Activated T-helper 17 cell treated with anti-CD3 and anti-CD28 coated beads, Interleukin-2, amount 50 U/mL, for 72 hours (primary cell): ENCODE measurements around the gene NAP1L1. TPM values are rescaled to one million over a fixed set of nuclear protein-coding genes. Genes with fewer than 3 reads are reported as not detected.

Experiments
- ATAC-seq: fragments of 150-1000 bp; cut with Tn5 transposase; replicated peaks from 2 replicates; pipeline ENCODE4 v1.10.0; 2021; ENCODE audit warnings: mild to moderate bottlenecking, moderate library complexity
- H3K27ac Mint-ChIP-seq: one replicate; pipeline ENCODE4 v1.8.0; 2022; ENCODE audit warnings: mixed read lengths
- H3K27me3 Mint-ChIP-seq: one replicate; pipeline ENCODE4 v1.8.0; 2022; ENCODE audit warnings: mixed read lengths
- H3K36me3 Mint-ChIP-seq: one replicate; pipeline ENCODE4 v1.8.0; 2022; ENCODE audit warnings: low read depth, mild to moderate bottlenecking, mixed read lengths
- H3K4me1 Mint-ChIP-seq: one replicate; pipeline ENCODE4 v1.8.0; 2022; ENCODE audit warnings: mixed read lengths
- H3K4me3 Mint-ChIP-seq: one replicate; pipeline ENCODE4 v1.8.0; 2022; ENCODE audit warnings: mild to moderate bottlenecking, mixed read lengths
- H3K9me3 Mint-ChIP-seq: one replicate; pipeline ENCODE4 v1.8.0; 2022; ENCODE audit warnings: mixed read lengths
- total RNA-seq, 2 donors: library from RNA; stranded (reverse); gene quantifications; one replicate each; pipeline ENCODE4 v1.2.3, GENCODE V29; 2022

The NAP1L1 gene
- total RNA-seq, 2 donors from 2014 or later: 715 to 937 TPM

- Mint-ChIP-seq H3K36me3 (peaks cover 4% of the 10 kb centered on the region), H3K4me3 (peak overlapping the region; percentile 4), H3K9me3 (no peaks in the 10 kb centered on the region), H3K27me3 (no peaks in the 10 kb centered on the region), H3K4me1 (peaks cover 23% of the 10 kb centered on the region), H3K27ac (peak overlapping the region; percentile 5)
- ATAC-seq: peak; percentile 57
These were observed 47.1 kb downstream of the NAP1L1 start for GRCh38 chr12:76037130-76038103.

GRCh38 chr12:76035045-76035444, 49.4 kb downstream of the NAP1L1 start:
- peaks cover 27% of the 10 kb centered on the region for H3K4me1 Mint-ChIP-seq
- H3K36me3 Mint-ChIP-seq: peaks cover 27% of the 10 kb centered on the region
- peak overlapping the region; percentile 10 for H3K27ac Mint-ChIP-seq
- no peaks in the 10 kb centered on the region for H3K9me3 Mint-ChIP-seq
- no peaks in the 10 kb centered on the region for H3K27me3 Mint-ChIP-seq
- ATAC-seq: no peak
- no peak overlapping the region for H3K4me3 Mint-ChIP-seq

GRCh38 chr12:76033081-76034011, 51.1 kb downstream of the NAP1L1 start:
- Mint-ChIP-seq H3K27ac (peak overlapping the region; percentile 96), H3K9me3 (no peaks in the 10 kb centered on the region), H3K36me3 (peaks cover 44% of the 10 kb centered on the region), H3K4me1 (peaks cover 27% of the 10 kb centered on the region), H3K4me3 (peak overlapping the region; percentile 90), H3K27me3 (no peaks in the 10 kb centered on the region)
- ATAC-seq: no peak

GRCh38 chr12:76032043-76032981, 52.2 kb downstream of the NAP1L1 start:
- no peaks in the 10 kb centered on the region for H3K9me3 Mint-ChIP-seq
- ATAC-seq: peak; percentile 45
- no peaks in the 10 kb centered on the region for H3K27me3 Mint-ChIP-seq
- peak overlapping the region; percentile 96 for H3K27ac Mint-ChIP-seq
- peaks cover 54% of the 10 kb centered on the region for H3K36me3 Mint-ChIP-seq
- peaks cover 21% of the 10 kb centered on the region for H3K4me1 Mint-ChIP-seq
- H3K4me3 Mint-ChIP-seq: peak overlapping the region; percentile 90

GRCh38 chr12:76031414-76032042, 53.0 kb downstream of the NAP1L1 start, which contains the start of gene PHLDA1:
PHLDA1 (minus strand) TSS chr12:76031776.
- peaks cover 61% of the 10 kb centered on the region for H3K36me3 Mint-ChIP-seq
- peaks cover 23% of the 10 kb centered on the region for H3K4me1 Mint-ChIP-seq
- peak within 1 kb of the TSS; percentile 90 for H3K4me3 Mint-ChIP-seq
- H3K9me3 Mint-ChIP-seq: no peaks in the 10 kb centered on the region
- H3K27me3 Mint-ChIP-seq: no peaks in the 10 kb centered on the region
- ATAC-seq: peak; percentile 82
- H3K27ac Mint-ChIP-seq: peak within 1 kb of the TSS; percentile 96

- Mint-ChIP-seq H3K4me1 (peaks cover 25% of the 10 kb centered on the region), H3K4me3 (peak overlapping the region; percentile 90), H3K27ac (peak overlapping the region; percentile 96), H3K9me3 (no peaks in the 10 kb centered on the region), H3K27me3 (no peaks in the 10 kb centered on the region), H3K36me3 (peaks cover 63% of the 10 kb centered on the region)
- ATAC-seq: no peak
These were observed 53.4 kb downstream of the NAP1L1 start for GRCh38 chr12:76031081-76031413.

GRCh38 chr12:76030341-76031080, 54.0 kb downstream of the NAP1L1 start:
- peaks cover 30% of the 10 kb centered on the region for H3K4me1 Mint-ChIP-seq
- H3K27me3 Mint-ChIP-seq: no peaks in the 10 kb centered on the region
- H3K4me3 Mint-ChIP-seq: peak overlapping the region; percentile 90
- H3K27ac Mint-ChIP-seq: peak overlapping the region; percentile 96
- no peaks in the 10 kb centered on the region for H3K9me3 Mint-ChIP-seq
- peaks cover 63% of the 10 kb centered on the region for H3K36me3 Mint-ChIP-seq
- ATAC-seq: peak; percentile 5

GRCh38 chr12:76029982-76030340, 54.5 kb downstream of the NAP1L1 start:
- H3K36me3 Mint-ChIP-seq: peaks cover 63% of the 10 kb centered on the region
- peak overlapping the region; percentile 96 for H3K27ac Mint-ChIP-seq
- ATAC-seq: peak; percentile 0
- H3K9me3 Mint-ChIP-seq: no peaks in the 10 kb centered on the region
- H3K4me3 Mint-ChIP-seq: peak overlapping the region; percentile 90
- no peaks in the 10 kb centered on the region for H3K27me3 Mint-ChIP-seq
- H3K4me1 Mint-ChIP-seq: peaks cover 30% of the 10 kb centered on the region

GRCh38 chr12:76028571-76029277, 55.8 kb downstream of the NAP1L1 start:
- Mint-ChIP-seq H3K36me3 (peaks cover 63% of the 10 kb centered on the region), H3K4me1 (peaks cover 22% of the 10 kb centered on the region), H3K27ac (peak overlapping the region; percentile 96), H3K4me3 (peak overlapping the region; percentile 90), H3K9me3 (no peaks in the 10 kb centered on the region), H3K27me3 (no peaks in the 10 kb centered on the region)
- no peak for ATAC-seq

- H3K4me1 Mint-ChIP-seq: peaks cover 13% of the 10 kb centered on the region
- no peak overlapping the region for H3K27ac Mint-ChIP-seq
- H3K36me3 Mint-ChIP-seq: peaks cover 52% of the 10 kb centered on the region
- no peaks in the 10 kb centered on the region for H3K27me3 Mint-ChIP-seq
- no peaks in the 10 kb centered on the region for H3K9me3 Mint-ChIP-seq
- no peak for ATAC-seq
- H3K4me3 Mint-ChIP-seq: peak overlapping the region; percentile 52
These were observed 57.8 kb downstream of the NAP1L1 start for GRCh38 chr12:76026643-76027063.

GRCh38 chr12:76025601-76026575, 58.6 kb downstream of the NAP1L1 start:
- Mint-ChIP-seq H3K36me3 (peaks cover 46% of the 10 kb centered on the region), H3K27me3 (no peaks in the 10 kb centered on the region), H3K27ac (no peak overlapping the region), H3K9me3 (no peaks in the 10 kb centered on the region), H3K4me3 (peak overlapping the region; percentile 52), H3K4me1 (peaks cover 19% of the 10 kb centered on the region)
- ATAC-seq: no peak
